ENCODE results near the gene LCN12. TPM values are rescaled to one million over a fixed set of nuclear protein-coding genes. Genes with fewer than 3 reads are reported as not detected.

Gene LCN12
- polyA plus RNA-seq, 4 donors: 2.2 to 88.7 (median 3.4) TPM; not detected in 1

GRCh38 chr9:136913701-136914438 is 38.2 kb upstream of the LCN12 start:
- H3K4me3 ChIP-seq (ENCODE audit: low read depth in 1 of 3, low read length in 3 of 3): no peak overlapping the region
- no peak overlapping the region for H3K27ac ChIP-seq (ENCODE audit: low read depth in 1 of 3, low read length in 2 of 3)
- H3K9me3 ChIP-seq (ENCODE audit: control insufficient read depth in 2 of 2, insufficient read depth in 1 of 2, low read depth in 1 of 2, low read length in 1 of 2): no peaks in the 10 kb centered on the region
- no peaks in the 10 kb centered on the region for H3K4me1 ChIP-seq (ENCODE audit: control insufficient read depth in 3 of 3, insufficient read depth in 2 of 3, low read depth in 1 of 3, low read length in 2 of 3)
- no peak for DNase-seq
- 92 to 94% (median 92%) methylated on average over 17 of the region's 17 CpGs for WGBS, 3 donors
- peaks cover 7 to 89% (median 14%) of the 10 kb centered on the region in 3 donors for H3K36me3 ChIP-seq (ENCODE audit: control insufficient read depth in 3 of 3, insufficient read depth in 2 of 3, low read depth in 1 of 3, low read length in 3 of 3)
- FAIRE-seq: no peak
- H3K27me3 ChIP-seq (ENCODE audit: control insufficient read depth in 3 of 3, insufficient read depth in 3 of 3, low read length in 3 of 3): no peaks in the 10 kb centered on the region

DNA sequence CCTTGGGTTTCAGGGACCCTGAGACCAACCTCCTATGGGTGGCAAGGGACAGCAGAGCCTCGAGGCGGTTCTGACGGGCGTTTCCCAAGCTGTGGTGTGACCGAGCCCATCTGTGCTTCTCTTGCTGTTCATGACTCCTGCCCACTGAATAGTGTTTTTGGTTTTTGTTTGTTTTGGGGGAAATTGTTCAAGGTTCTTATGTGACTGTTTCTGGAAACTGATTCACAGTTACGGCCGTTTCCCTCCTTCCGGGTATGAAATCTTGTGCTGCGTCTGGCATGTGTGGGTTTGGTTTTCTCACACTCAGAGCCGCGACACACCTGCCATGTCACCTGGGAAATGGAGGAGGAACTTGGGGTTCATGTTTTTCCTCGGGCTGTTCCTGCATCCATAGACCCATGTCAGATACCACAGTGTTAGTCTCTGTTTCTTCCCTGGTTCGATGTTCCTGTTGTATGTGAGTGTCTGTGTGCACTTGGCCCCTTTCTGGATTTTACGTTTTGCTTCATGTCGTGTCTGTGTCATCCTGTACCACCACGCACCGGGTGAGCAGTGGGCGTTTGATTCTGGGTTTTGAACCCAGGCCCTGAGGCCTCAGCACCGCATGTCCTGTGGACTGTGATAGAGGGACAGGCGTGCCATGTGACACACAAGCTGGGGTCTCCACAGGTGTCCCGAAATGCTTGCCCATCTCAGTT is 36.3 kb upstream of the LCN12 start:
- H3K4me3 ChIP-seq (ENCODE audit: low read depth in 1 of 3, low read length in 3 of 3): no peak overlapping the region
- WGBS, 3 donors: 88 to 91% (median 88%) methylated on average over 21 of the region's 21 CpGs
- H3K27me3 ChIP-seq (ENCODE audit: control insufficient read depth in 3 of 3, insufficient read depth in 3 of 3, low read length in 3 of 3): no peaks in the 10 kb centered on the region
- FAIRE-seq (no peak), DNase-seq (no peak)
- peaks cover 8 to 84% (median 14%) of the 10 kb centered on the region in 3 donors for H3K36me3 ChIP-seq (ENCODE audit: control insufficient read depth in 3 of 3, insufficient read depth in 2 of 3, low read depth in 1 of 3, low read length in 3 of 3)
- H3K9me3 ChIP-seq (ENCODE audit: control insufficient read depth in 2 of 2, insufficient read depth in 1 of 2, low read depth in 1 of 2, low read length in 1 of 2): no peaks in the 10 kb centered on the region
- H3K4me1 ChIP-seq (ENCODE audit: control insufficient read depth in 3 of 3, insufficient read depth in 2 of 3, low read depth in 1 of 3, low read length in 2 of 3): no peaks in the 10 kb centered on the region
- no peak overlapping the region for H3K27ac ChIP-seq (ENCODE audit: low read depth in 1 of 3, low read length in 2 of 3)

DNA sequence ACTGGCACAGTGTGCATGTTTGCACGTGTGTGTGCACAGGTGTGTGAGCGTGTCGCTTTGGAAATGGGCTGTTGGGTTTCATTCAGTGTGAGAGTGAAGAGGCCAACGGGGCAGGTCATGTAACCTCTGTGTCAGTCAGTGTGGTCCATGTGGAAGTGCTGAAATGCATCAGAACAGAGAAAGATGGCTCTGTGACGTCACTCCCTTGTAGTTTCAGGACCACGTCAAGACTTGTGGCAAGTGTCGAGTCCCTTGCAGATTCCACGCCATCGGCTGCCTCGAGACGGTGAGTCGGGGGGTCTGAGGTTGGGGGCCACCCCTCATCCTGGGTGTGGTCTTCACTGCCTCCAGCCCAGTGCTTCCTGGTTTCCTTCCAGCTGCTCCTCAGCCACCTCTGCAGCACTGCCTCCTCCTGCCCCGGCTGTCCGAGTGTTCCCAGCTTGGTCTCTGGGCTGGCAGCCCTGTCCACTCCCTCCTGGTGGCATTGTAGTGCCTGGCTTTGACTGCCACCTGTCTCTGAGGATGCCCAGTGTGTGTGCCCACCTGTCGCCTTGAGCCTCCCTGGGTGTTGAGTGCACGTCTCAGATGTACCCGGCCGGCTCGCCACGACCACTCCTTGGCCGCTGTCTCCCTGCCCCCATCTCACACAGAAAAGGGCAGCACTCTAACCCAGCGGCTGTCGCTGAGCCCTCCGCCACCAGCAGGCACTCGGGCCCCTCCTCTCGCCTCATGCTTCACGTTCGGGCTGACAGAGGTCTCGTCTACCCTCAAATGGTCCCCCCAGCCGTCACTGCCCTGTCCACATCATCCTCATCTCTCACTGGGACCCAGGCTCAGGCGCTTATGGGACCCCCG is 35.5 kb upstream of the LCN12 start:
- Histone ChIP-seq H3K4me1 (ENCODE audit: control insufficient read depth in 3 of 3, insufficient read depth in 2 of 3, low read depth in 1 of 3, low read length in 2 of 3) (no peaks in the 10 kb centered on the region), H3K27me3 (ENCODE audit: control insufficient read depth in 3 of 3, insufficient read depth in 3 of 3, low read length in 3 of 3) (no peaks in the 10 kb centered on the region), H3K27ac (ENCODE audit: low read depth in 1 of 3, low read length in 2 of 3) (no peak overlapping the region), H3K9me3 (ENCODE audit: control insufficient read depth in 2 of 2, insufficient read depth in 1 of 2, low read depth in 1 of 2, low read length in 1 of 2) (no peaks in the 10 kb centered on the region), H3K36me3 (ENCODE audit: control insufficient read depth in 3 of 3, insufficient read depth in 2 of 3, low read depth in 1 of 3, low read length in 3 of 3) (peaks cover 12 to 86% (median 18%) of the 10 kb centered on the region in 3 donors), H3K4me3 (ENCODE audit: low read depth in 1 of 3, low read length in 3 of 3) (no peak overlapping the region)
- 91 to 94% (median 92%) methylated on average over 32 of the region's 32 CpGs for WGBS, 3 donors
- DNase-seq (no peak), FAIRE-seq (no peak)

- peaks cover 12 to 88% (median 18%) of the 10 kb centered on the region in 3 donors for H3K36me3 ChIP-seq (ENCODE audit: control insufficient read depth in 3 of 3, insufficient read depth in 2 of 3, low read depth in 1 of 3, low read length in 3 of 3)
- H3K27me3 ChIP-seq (ENCODE audit: control insufficient read depth in 3 of 3, insufficient read depth in 3 of 3, low read length in 3 of 3): no peaks in the 10 kb centered on the region
- no peak overlapping the region for H3K27ac ChIP-seq (ENCODE audit: low read depth in 1 of 3, low read length in 2 of 3)
- FAIRE-seq: no peak
- H3K9me3 ChIP-seq (ENCODE audit: control insufficient read depth in 2 of 2, insufficient read depth in 1 of 2, low read depth in 1 of 2, low read length in 1 of 2): no peaks in the 10 kb centered on the region
- H3K4me3 ChIP-seq (ENCODE audit: low read depth in 1 of 3, low read length in 3 of 3): no peak overlapping the region
- H3K4me1 ChIP-seq (ENCODE audit: control insufficient read depth in 3 of 3, insufficient read depth in 2 of 3, low read depth in 1 of 3, low read length in 2 of 3): no peaks in the 10 kb centered on the region
- no peak for DNase-seq
- WGBS, 3 donors: 88 to 90% (median 89%) methylated on average over 11 of the region's 11 CpGs
Measured at GRCh38 chr9:136917902-136918301, 34.2 kb upstream of the LCN12 start.

GRCh38 chr9:136920069-136920468 is 32.0 kb upstream of the LCN12 start:
- H3K36me3 ChIP-seq (ENCODE audit: control insufficient read depth in 3 of 3, insufficient read depth in 2 of 3, low read depth in 1 of 3, low read length in 3 of 3): peaks cover 13 to 88% (median 13%) of the 10 kb centered on the region in 3 donors
- no peak for DNase-seq
- H3K4me3 ChIP-seq (ENCODE audit: low read depth in 1 of 3, low read length in 3 of 3): no peak overlapping the region
- no peaks in the 10 kb centered on the region for H3K4me1 ChIP-seq (ENCODE audit: control insufficient read depth in 3 of 3, insufficient read depth in 2 of 3, low read depth in 1 of 3, low read length in 2 of 3)
- no peaks in the 10 kb centered on the region for H3K27me3 ChIP-seq (ENCODE audit: control insufficient read depth in 3 of 3, insufficient read depth in 3 of 3, low read length in 3 of 3)
- FAIRE-seq: no peak
- H3K9me3 ChIP-seq (ENCODE audit: control insufficient read depth in 2 of 2, insufficient read depth in 1 of 2, low read depth in 1 of 2, low read length in 1 of 2): no peaks in the 10 kb centered on the region
- 94 to 97% (median 97%) methylated on average over 15 of the region's 15 CpGs for WGBS, 3 donors
- no peak overlapping the region for H3K27ac ChIP-seq (ENCODE audit: low read depth in 1 of 3, low read length in 2 of 3)

DNA sequence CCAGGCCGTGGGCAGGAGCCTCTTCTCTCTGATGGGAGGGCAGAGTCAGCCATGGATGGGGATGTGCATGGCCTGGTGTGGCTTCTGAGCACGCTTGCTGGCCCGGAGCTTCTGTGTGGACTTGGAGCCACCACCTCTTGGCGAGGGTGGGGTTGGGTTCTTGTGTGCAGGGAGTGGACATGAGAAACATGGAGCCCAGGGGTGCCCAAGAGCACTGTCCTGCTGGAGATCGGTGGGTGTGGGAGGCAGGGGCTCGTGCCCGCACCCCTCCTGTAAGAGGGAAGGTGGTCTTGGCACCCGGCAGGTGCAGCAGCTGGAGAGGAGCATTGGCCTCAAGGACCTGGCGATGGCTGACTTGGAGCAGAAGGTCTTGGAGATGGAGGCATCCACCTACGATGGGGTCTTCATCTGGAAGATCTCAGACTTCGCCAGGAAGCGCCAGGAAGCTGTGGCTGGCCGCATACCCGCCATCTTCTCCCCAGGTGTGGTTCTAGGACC is 31.3 kb upstream of the LCN12 start:
- no peak overlapping the region for H3K4me3 ChIP-seq (ENCODE audit: low read depth in 1 of 3, low read length in 3 of 3)
- 93 to 97% (median 94%) methylated on average over 14 of the region's 14 CpGs for WGBS, 3 donors
- no peaks in the 10 kb centered on the region for H3K9me3 ChIP-seq (ENCODE audit: control insufficient read depth in 2 of 2, insufficient read depth in 1 of 2, low read depth in 1 of 2, low read length in 1 of 2)
- H3K27me3 ChIP-seq (ENCODE audit: control insufficient read depth in 3 of 3, insufficient read depth in 3 of 3, low read length in 3 of 3): no peaks in the 10 kb centered on the region
- H3K27ac ChIP-seq (ENCODE audit: low read depth in 1 of 3, low read length in 2 of 3): no peak overlapping the region
- FAIRE-seq: no peak
- no peak for DNase-seq
- H3K4me1 ChIP-seq (ENCODE audit: control insufficient read depth in 3 of 3, insufficient read depth in 2 of 3, low read depth in 1 of 3, low read length in 2 of 3): no peaks in the 10 kb centered on the region
- H3K36me3 ChIP-seq (ENCODE audit: control insufficient read depth in 3 of 3, insufficient read depth in 2 of 3, low read depth in 1 of 3, low read length in 3 of 3): peaks cover 13 to 88% (median 14%) of the 10 kb centered on the region in 3 donors

DNA sequence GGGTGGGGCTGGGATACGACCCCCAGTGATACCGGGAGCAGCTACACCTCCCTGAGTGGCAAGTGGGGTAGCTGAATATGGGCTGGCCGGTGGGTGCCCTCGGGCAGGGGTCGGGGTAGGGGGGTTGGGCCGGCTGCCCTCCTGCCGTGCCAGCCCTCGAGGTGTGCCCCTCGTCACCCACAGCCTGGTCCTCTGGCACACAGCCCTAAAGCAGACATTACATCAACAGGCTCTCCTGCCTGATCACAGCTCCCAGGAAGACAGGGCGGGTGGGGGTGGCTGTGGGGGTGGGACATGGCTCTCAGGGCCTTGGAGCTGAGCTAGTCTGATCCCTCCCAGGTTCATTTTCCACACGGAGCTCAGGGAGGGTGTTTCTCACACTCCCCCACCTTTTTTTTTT is 30.8 kb upstream of the LCN12 start:
- peaks cover 14 to 88% (median 15%) of the 10 kb centered on the region in 3 donors for H3K36me3 ChIP-seq (ENCODE audit: control insufficient read depth in 3 of 3, insufficient read depth in 2 of 3, low read depth in 1 of 3, low read length in 3 of 3)
- H3K27ac ChIP-seq (ENCODE audit: low read depth in 1 of 3, low read length in 2 of 3): no peak overlapping the region
- H3K4me3 ChIP-seq (ENCODE audit: low read depth in 1 of 3, low read length in 3 of 3): no peak overlapping the region
- H3K9me3 ChIP-seq (ENCODE audit: control insufficient read depth in 2 of 2, insufficient read depth in 1 of 2, low read depth in 1 of 2, low read length in 1 of 2): no peaks in the 10 kb centered on the region
- no peak for FAIRE-seq
- DNase-seq: no peak
- no peaks in the 10 kb centered on the region for H3K4me1 ChIP-seq (ENCODE audit: control insufficient read depth in 3 of 3, insufficient read depth in 2 of 3, low read depth in 1 of 3, low read length in 2 of 3)
- no peaks in the 10 kb centered on the region for H3K27me3 ChIP-seq (ENCODE audit: control insufficient read depth in 3 of 3, insufficient read depth in 3 of 3, low read length in 3 of 3)
- WGBS, 3 donors: 89 to 91% (median 90%) methylated on average over 10 to 11 of the region's 11 CpGs

GRCh38 chr9:136921718-136922117 is 30.4 kb upstream of the LCN12 start:
- FAIRE-seq (no peak), DNase-seq (no peak)
- H3K9me3 ChIP-seq (ENCODE audit: control insufficient read depth in 2 of 2, insufficient read depth in 1 of 2, low read depth in 1 of 2, low read length in 1 of 2): no peaks in the 10 kb centered on the region
- no peaks in the 10 kb centered on the region for H3K27me3 ChIP-seq (ENCODE audit: control insufficient read depth in 3 of 3, insufficient read depth in 3 of 3, low read length in 3 of 3)
- peaks cover 14 to 88% (median 15%) of the 10 kb centered on the region in 3 donors for H3K36me3 ChIP-seq (ENCODE audit: control insufficient read depth in 3 of 3, insufficient read depth in 2 of 3, low read depth in 1 of 3, low read length in 3 of 3)
- H3K4me1 ChIP-seq (ENCODE audit: control insufficient read depth in 3 of 3, insufficient read depth in 2 of 3, low read depth in 1 of 3, low read length in 2 of 3): no peaks in the 10 kb centered on the region
- no peak overlapping the region for H3K4me3 ChIP-seq (ENCODE audit: low read depth in 1 of 3, low read length in 3 of 3)
- no peak overlapping the region for H3K27ac ChIP-seq (ENCODE audit: low read depth in 1 of 3, low read length in 2 of 3)
- WGBS, 3 donors: 82 to 90% (median 88%) methylated on average over 10 of the region's 10 CpGs

Data from small intestine (tissue), 7 donors.